IMR-90 (cell line): ENCODE results near the gene NEK6.
A peak's percentile ranks its signal among the peaks of the same experiment; 100 is the strongest.

ENCODE experiments used
- CEBPB ChIP-seq: IDR thresholded peaks from 2 replicates; pipeline ENCODE4 v1.6.1; 2012; ENCODE audit warnings: low read depth, low read length, improper control_type of control experiment
- CTCF ChIP-seq: conservative IDR thresholded peaks from 2 replicates; pipeline ENCODE4 v1.5.1; 2012; ENCODE audit warnings: mild to moderate bottlenecking, low read depth, low read length, improper control_type of control experiment
- FOS ChIP-seq: fragments of 150-350 bp; IDR thresholded peaks from 2 replicates; pipeline ENCODE4 v1.6.1; 2016; ENCODE audit warnings: low read depth, low read length
- MAZ ChIP-seq: IDR thresholded peaks from 2 replicates; pipeline ENCODE4 v1.6.1; 2012; ENCODE audit warnings: low read depth, mild to moderate bottlenecking, low read length, improper control_type of control experiment, moderate library complexity, borderline replicate concordance
- MXI1 ChIP-seq: IDR thresholded peaks from 2 replicates; pipeline ENCODE4 v1.6.1; 2012; ENCODE audit warnings: low read depth, mild to moderate bottlenecking, low read length, moderate library complexity, borderline replicate concordance
- POLR2A ChIP-seq: IDR thresholded peaks from 2 replicates; pipeline ENCODE4 v1.6.1; 2012; ENCODE audit warnings: mild to moderate bottlenecking, low read depth, low read length
- SMC3 ChIP-seq: fragments of 150-350 bp; IDR thresholded peaks from 2 replicates; pipeline ENCODE4 v1.6.1; 2016; ENCODE audit warnings: low read depth, mild to moderate bottlenecking, antibody characterized with exemption, low read length, moderate library complexity
- USF2 ChIP-seq: fragments of 150-350 bp; IDR thresholded peaks from 2 replicates; pipeline ENCODE4 v1.6.1; 2017; ENCODE audit warnings: mild to moderate bottlenecking, antibody characterized with exemption, low read length, low read depth
- TF ChIP-seq, protein P1 (sequence below): fragments of 150-350 bp; IDR thresholded peaks from 2 replicates; pipeline ENCODE4 v1.6.1; 2016; ENCODE audit warnings: low read depth, mild to moderate bottlenecking, low read length, moderate library complexity, borderline replicate concordance

- TF ChIP-seq USF2 (no peak), CTCF (no peak), MAZ (no peak), MXI1 (no peak), SMC3 (no peak), FOS (peak; percentile 77), POLR2A (no peak), CEBPB (peak; percentile 87)
- TF ChIP-seq, protein P1, sequence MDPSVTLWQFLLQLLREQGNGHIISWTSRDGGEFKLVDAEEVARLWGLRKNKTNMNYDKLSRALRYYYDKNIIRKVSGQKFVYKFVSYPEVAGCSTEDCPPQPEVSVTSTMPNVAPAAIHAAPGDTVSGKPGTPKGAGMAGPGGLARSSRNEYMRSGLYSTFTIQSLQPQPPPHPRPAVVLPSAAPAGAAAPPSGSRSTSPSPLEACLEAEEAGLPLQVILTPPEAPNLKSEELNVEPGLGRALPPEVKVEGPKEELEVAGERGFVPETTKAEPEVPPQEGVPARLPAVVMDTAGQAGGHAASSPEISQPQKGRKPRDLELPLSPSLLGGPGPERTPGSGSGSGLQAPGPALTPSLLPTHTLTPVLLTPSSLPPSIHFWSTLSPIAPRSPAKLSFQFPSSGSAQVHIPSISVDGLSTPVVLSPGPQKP: no peak
Measured at GRCh38 chr9:124366476-124367220, 108.9 kb downstream of the NEK6 start.
